Liver (tissue), 9 donors: ENCODE measurements around the gene NDC1. TPM values are rescaled to one million over a fixed set of nuclear protein-coding genes. Genes with fewer than 3 reads are reported as not detected.

Experiments
- DNase-seq: peaks from one replicate; pipeline ENCODE4 v3.0.0-alpha.2; 2017; ENCODE audit warnings: low spot score
- H3K27ac ChIP-seq, 2 donors: one replicate each; pipeline ENCODE4 v1.7.0; 2013; ENCODE audit warnings: inconsistent platforms in 2 of 2, low read length in 2 of 2, control low read depth in 1 of 2, low read depth in 1 of 2, mild to moderate bottlenecking in 1 of 2
- H3K27me3 ChIP-seq, 4 donors: one replicate each; pipeline versions ENCODE4 v1.6.1 to v1.7.0; 2013; ENCODE audit warnings: low read length in 3 of 4, inconsistent platforms in 1 of 4, mild to moderate bottlenecking in 1 of 4, moderate library complexity in 1 of 4; ENCODE audit not compliant: control insufficient read depth in 4 of 4, insufficient read depth in 4 of 4
- H3K36me3 ChIP-seq, 4 donors: one replicate each; pipeline versions ENCODE4 v1.6.1 to v1.7.0; 2013; ENCODE audit warnings: low read length in 3 of 4, mild to moderate bottlenecking in 3 of 4, low read depth in 1 of 4, moderate library complexity in 1 of 4; ENCODE audit not compliant: control insufficient read depth in 4 of 4, insufficient read depth in 3 of 4
- H3K4me1 ChIP-seq, 4 donors: one replicate each; pipeline versions ENCODE4 v1.6.1 to v1.7.0; 2013; ENCODE audit warnings: low read length in 3 of 4, mild to moderate bottlenecking in 3 of 4, moderate library complexity in 1 of 4; ENCODE audit not compliant: control insufficient read depth in 4 of 4, insufficient read depth in 4 of 4
- H3K4me3 ChIP-seq, 3 donors: one replicate each; pipeline versions ENCODE4 v1.6.1 to v1.7.0; 2013; ENCODE audit warnings: low read length in 3 of 3, control low read depth in 1 of 3, low read depth in 1 of 3, mild to moderate bottlenecking in 1 of 3
- H3K9ac ChIP-seq, 2 donors: one replicate each; pipeline ENCODE4 v1.7.0; 2013; ENCODE audit warnings: low read length in 2 of 2, mild to moderate bottlenecking in 2 of 2, moderate library complexity in 2 of 2, control low read depth in 1 of 2, low read depth in 1 of 2
- H3K9me3 ChIP-seq, 4 donors: one replicate each; pipeline versions ENCODE4 v1.6.1 to v1.7.0; 2013; ENCODE audit warnings: low read length in 3 of 4; ENCODE audit not compliant: control insufficient read depth in 4 of 4
- EGR1 ChIP-seq, 2 donors: IDR thresholded peaks; 2 replicates each; pipeline ENCODE4 v1.6.1; 2016 to 2018; ENCODE audit warnings: antibody characterized with exemption in 2 of 2, low read depth in 2 of 2
- FOXA1 ChIP-seq: IDR thresholded peaks from 2 replicates; pipeline ENCODE4 v1.6.1; 2016; ENCODE audit warnings: antibody characterized with exemption
- GABPA ChIP-seq, 2 donors: IDR thresholded peaks in 1 of 2; conservative IDR thresholded peaks in 1 of 2; 2 replicates each; pipeline ENCODE4 v1.6.1; 2016; ENCODE audit warnings: antibody characterized with exemption in 2 of 2, mild to moderate bottlenecking in 1 of 2, moderate library complexity in 1 of 2
- HNF4A ChIP-seq, 2 donors: conservative IDR thresholded peaks; 2 replicates each; pipeline ENCODE4 v1.6.1; 2016; ENCODE audit warnings: antibody characterized with exemption in 2 of 2, mild to moderate bottlenecking in 2 of 2
- HNF4G ChIP-seq: IDR thresholded peaks from 2 replicates; pipeline ENCODE4 v1.6.1; 2016; ENCODE audit warnings: antibody characterized with exemption
- JUND ChIP-seq, 2 donors: IDR thresholded peaks; 2 replicates each; pipeline ENCODE4 v1.6.1; 2016; ENCODE audit warnings: antibody characterized with exemption in 2 of 2
- NR2F2 ChIP-seq: IDR thresholded peaks from 2 replicates; pipeline ENCODE4 v1.6.1; 2016; ENCODE audit warnings: antibody characterized with exemption
- RXRA ChIP-seq, 2 donors: IDR thresholded peaks; 2 replicates each; pipeline ENCODE4 v1.6.1; 2017 to 2018; ENCODE audit warnings: antibody characterized with exemption in 2 of 2, mild to moderate bottlenecking in 1 of 2
- SP1 ChIP-seq: IDR thresholded peaks from 2 replicates; pipeline ENCODE4 v1.6.1; 2018; ENCODE audit warnings: antibody characterized with exemption, mild to moderate bottlenecking
- TAF1 ChIP-seq: conservative IDR thresholded peaks from 2 replicates; pipeline ENCODE4 v1.6.1; 2016; ENCODE audit warnings: antibody characterized with exemption, mild to moderate bottlenecking
- WGBS: extraction: QIAGEN DNeasy Blood & Tissue Kit; methylation state at CpG from one replicate; pipeline ENCODE4 v1.1.7; 2013; 5-methylcytosine and 5-hydroxymethylcytosine counted together
- polyA plus RNA-seq, 2 donors: library from polyadenylated mRNA; stranded (reverse) in 1 of 2; unstranded in 1 of 2; fragments of 200-250 nt in 1 of 2; fragments of >200 nt in 1 of 2; fragmentation: Nextera tagmentation in 1 of 2; extraction: Ambion mirVana in 1 of 2; gene quantifications; one replicate each; pipeline versions ENCODE4 v1.2.1 to v1.2.3, GENCODE V29; 2013 to 2015
- total RNA-seq, 2 donors: library from RNA; depleted of rRNA; stranded (reverse); fragments of >200 nt; gene quantifications; one replicate each; pipeline ENCODE4 v1.2.3, GENCODE V29; 2014
- TF ChIP-seq, protein P1 (sequence below): IDR thresholded peaks from 2 replicates; pipeline ENCODE4 v1.6.1; 2016; ENCODE audit warnings: antibody characterized with exemption, mild to moderate bottlenecking
- TF ChIP-seq, protein P2 (sequence below): IDR thresholded peaks from 2 replicates; pipeline ENCODE4 v1.6.1; 2016; ENCODE audit warnings: antibody characterized with exemption
- TF ChIP-seq, protein P3 (sequence below): fragments of 150-350 bp; IDR thresholded peaks from 2 replicates; pipeline ENCODE4 v1.5.1; 2017; ENCODE audit warnings: improper control_type of control experiment, low read depth, low read length; ENCODE audit not compliant: missing input control
- TF ChIP-seq, protein P4 (sequence below): IDR thresholded peaks from 2 replicates; pipeline ENCODE4 v1.6.1; 2016; ENCODE audit warnings: antibody characterized with exemption
- TF ChIP-seq, protein P5 (sequence below): IDR thresholded peaks from 2 replicates; pipeline ENCODE4 v1.6.1; 2016; ENCODE audit warnings: antibody characterized with exemption
- donor health status: healthy.
- donor health status: healthy.
- donor health status: healthy.
- donor health status: healthy.
- donor health status: healthy.

NDC1 gene
- total and polyA plus RNA-seq, 4 donors: 2.2 to 17.9 (median 5.8) TPM

DNA sequence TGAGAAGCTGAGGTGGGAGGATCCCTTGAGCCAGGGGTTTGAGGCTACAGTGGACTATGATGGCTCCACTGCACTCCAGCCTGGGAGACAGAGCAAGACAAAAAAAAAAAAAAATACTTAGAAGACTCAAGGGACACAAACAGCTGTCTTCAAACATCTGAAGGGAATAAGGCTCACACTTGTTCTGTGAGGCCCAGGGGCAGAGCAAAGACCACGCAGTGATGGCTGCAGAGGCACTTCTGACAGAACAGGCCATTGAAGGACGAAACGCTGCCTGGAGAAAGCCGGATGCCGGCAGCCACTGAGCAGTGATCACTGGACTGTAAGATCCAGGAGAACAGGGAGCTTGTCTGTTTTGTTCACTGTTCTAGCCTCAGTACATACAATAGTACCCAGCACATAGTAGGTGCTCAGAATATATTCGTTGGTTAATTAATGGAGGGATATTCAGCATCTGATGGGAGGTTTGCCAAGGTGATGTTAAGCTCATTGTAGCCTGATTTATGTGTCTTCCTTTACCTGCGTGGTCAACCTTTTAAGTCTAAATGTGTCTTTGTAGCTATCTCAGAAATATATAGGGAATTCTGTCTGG lies 12.1 kb upstream of the NDC1 start:
- DNase-seq: no peak
- TF ChIP-seq FOXA1 (no peak), EGR1 (IDR thresholded peaks at IDR 0.05; ENCODE audit: low read depth in 2 of 2) (no peak)
- H3K4me3 ChIP-seq: no peak overlapping the region
- H3K4me1 ChIP-seq: no peaks in the 10 kb centered on the region
- H3K36me3 ChIP-seq: peaks cover 7 to 35% (median 18%) of the 10 kb centered on the region in 4 donors
- H3K27me3 ChIP-seq: no peaks in the 10 kb centered on the region
- H3K9me3 ChIP-seq: no peaks in the 10 kb centered on the region
- 90% methylated on average over 7 of the region's 7 CpGs for WGBS
- no peak overlapping the region for H3K9ac ChIP-seq
- H3K27ac ChIP-seq: no peak overlapping the region

DNA sequence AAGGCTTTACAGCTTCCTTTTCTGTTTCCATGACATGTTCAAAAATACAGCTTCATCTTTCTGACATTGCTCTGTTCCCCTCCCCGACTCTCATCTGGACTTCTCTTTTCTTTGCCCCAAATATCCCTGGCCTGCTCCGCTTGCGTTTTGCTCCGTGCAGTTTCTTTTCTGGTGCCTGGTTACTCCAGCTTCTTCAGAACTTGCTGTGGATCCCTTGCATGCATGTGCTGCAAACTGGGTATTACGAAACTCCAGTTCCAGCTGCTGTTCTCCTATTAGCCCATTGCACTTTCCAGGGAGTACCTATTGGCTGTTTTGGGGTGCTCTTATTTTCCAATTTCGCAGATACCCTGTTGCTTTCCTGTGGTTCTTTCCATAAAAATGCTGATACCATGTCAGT lies 9.9 kb upstream of the NDC1 start:
- Histone ChIP-seq H3K27me3 (no peaks in the 10 kb centered on the region), H3K9me3 (peaks cover 0 to 4% (median under 1%) of the 10 kb centered on the region in 4 donors), H3K36me3 (peaks cover 3 to 16% (median 9%) of the 10 kb centered on the region in 4 donors), H3K4me3 (no peak overlapping the region), H3K27ac (no peak overlapping the region), H3K9ac (no peak overlapping the region), H3K4me1 (no peaks in the 10 kb centered on the region)
- no peak for TF ChIP-seq HNF4G
- no peak for TF ChIP-seq NR2F2
- TF ChIP-seq JUND (IDR thresholded peaks at IDR 0.05): no peak
- TF ChIP-seq, protein P1, sequence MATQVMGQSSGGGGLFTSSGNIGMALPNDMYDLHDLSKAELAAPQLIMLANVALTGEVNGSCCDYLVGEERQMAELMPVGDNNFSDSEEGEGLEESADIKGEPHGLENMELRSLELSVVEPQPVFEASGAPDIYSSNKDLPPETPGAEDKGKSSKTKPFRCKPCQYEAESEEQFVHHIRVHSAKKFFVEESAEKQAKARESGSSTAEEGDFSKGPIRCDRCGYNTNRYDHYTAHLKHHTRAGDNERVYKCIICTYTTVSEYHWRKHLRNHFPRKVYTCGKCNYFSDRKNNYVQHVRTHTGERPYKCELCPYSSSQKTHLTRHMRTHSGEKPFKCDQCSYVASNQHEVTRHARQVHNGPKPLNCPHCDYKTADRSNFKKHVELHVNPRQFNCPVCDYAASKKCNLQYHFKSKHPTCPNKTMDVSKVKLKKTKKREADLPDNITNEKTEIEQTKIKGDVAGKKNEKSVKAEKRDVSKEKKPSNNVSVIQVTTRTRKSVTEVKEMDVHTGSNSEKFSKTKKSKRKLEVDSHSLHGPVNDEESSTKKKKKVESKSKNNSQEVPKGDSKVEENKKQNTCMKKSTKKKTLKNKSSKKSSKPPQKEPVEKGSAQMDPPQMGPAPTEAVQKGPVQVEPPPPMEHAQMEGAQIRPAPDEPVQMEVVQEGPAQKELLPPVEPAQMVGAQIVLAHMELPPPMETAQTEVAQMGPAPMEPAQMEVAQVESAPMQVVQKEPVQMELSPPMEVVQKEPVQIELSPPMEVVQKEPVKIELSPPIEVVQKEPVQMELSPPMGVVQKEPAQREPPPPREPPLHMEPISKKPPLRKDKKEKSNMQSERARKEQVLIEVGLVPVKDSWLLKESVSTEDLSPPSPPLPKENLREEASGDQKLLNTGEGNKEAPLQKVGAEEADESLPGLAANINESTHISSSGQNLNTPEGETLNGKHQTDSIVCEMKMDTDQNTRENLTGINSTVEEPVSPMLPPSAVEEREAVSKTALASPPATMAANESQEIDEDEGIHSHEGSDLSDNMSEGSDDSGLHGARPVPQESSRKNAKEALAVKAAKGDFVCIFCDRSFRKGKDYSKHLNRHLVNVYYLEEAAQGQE: no peak
- no peak for TF ChIP-seq TAF1
- no peak for TF ChIP-seq FOXA1
- no peak for TF ChIP-seq HNF4A (conservative IDR thresholded peaks at IDR 0.05)
- no peak for TF ChIP-seq RXRA (IDR thresholded peaks at IDR 0.05)
- 87% methylated on average over 6 of the region's 6 CpGs for WGBS
- no peak for DNase-seq

DNA sequence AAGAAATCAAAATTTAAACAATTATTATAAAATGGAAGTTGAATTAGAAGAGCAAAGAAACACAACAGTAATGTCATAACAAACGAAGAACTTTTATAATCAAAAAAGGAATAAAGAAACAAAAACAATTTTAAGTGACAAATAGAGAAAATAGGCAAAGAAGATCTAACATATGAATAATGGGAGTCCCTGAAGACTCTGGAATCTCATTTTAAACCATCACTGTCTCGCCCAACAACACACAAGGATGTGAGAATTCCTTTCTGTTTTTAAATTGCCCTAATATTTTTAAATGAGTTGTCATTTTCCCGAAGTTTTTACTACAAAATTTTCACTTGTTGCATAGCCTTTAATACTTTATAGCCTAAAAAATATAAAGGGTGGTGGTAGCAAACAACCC lies 4.3 kb upstream of the NDC1 start:
- 79% methylated on average over 3 of the region's 3 CpGs for WGBS
- TF ChIP-seq, protein P1: no peak
- TF ChIP-seq, protein P2, sequence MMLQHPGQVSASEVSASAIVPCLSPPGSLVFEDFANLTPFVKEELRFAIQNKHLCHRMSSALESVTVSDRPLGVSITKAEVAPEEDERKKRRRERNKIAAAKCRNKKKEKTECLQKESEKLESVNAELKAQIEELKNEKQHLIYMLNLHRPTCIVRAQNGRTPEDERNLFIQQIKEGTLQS: no peak
- no peak for TF ChIP-seq RXRA (IDR thresholded peaks at IDR 0.05)
- no peak for TF ChIP-seq JUND (IDR thresholded peaks at IDR 0.05)
- no peak for TF ChIP-seq EGR1 (IDR thresholded peaks at IDR 0.05; ENCODE audit: low read depth in 2 of 2)
- TF ChIP-seq GABPA (IDR thresholded peaks at IDR 0.05 in 1 of 2, conservative IDR thresholded peaks at IDR 0.05 in 1 of 2): no peak
- TF ChIP-seq FOXA1: no peak
- no peak for TF ChIP-seq HNF4A (conservative IDR thresholded peaks at IDR 0.05)
- TF ChIP-seq, protein P3, sequence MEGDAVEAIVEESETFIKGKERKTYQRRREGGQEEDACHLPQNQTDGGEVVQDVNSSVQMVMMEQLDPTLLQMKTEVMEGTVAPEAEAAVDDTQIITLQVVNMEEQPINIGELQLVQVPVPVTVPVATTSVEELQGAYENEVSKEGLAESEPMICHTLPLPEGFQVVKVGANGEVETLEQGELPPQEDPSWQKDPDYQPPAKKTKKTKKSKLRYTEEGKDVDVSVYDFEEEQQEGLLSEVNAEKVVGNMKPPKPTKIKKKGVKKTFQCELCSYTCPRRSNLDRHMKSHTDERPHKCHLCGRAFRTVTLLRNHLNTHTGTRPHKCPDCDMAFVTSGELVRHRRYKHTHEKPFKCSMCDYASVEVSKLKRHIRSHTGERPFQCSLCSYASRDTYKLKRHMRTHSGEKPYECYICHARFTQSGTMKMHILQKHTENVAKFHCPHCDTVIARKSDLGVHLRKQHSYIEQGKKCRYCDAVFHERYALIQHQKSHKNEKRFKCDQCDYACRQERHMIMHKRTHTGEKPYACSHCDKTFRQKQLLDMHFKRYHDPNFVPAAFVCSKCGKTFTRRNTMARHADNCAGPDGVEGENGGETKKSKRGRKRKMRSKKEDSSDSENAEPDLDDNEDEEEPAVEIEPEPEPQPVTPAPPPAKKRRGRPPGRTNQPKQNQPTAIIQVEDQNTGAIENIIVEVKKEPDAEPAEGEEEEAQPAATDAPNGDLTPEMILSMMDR: no peak
- no peak for TF ChIP-seq NR2F2
- TF ChIP-seq, protein P4, sequence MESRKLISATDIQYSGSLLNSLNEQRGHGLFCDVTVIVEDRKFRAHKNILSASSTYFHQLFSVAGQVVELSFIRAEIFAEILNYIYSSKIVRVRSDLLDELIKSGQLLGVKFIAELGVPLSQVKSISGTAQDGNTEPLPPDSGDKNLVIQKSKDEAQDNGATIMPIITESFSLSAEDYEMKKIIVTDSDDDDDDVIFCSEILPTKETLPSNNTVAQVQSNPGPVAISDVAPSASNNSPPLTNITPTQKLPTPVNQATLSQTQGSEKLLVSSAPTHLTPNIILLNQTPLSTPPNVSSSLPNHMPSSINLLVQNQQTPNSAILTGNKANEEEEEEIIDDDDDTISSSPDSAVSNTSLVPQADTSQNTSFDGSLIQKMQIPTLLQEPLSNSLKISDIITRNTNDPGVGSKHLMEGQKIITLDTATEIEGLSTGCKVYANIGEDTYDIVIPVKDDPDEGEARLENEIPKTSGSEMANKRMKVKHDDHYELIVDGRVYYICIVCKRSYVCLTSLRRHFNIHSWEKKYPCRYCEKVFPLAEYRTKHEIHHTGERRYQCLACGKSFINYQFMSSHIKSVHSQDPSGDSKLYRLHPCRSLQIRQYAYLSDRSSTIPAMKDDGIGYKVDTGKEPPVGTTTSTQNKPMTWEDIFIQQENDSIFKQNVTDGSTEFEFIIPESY: no peak
- TF ChIP-seq, protein P5, sequence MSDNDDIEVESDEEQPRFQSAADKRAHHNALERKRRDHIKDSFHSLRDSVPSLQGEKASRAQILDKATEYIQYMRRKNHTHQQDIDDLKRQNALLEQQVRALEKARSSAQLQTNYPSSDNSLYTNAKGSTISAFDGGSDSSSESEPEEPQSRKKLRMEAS: no peak
- no peak for TF ChIP-seq SP1
- TF ChIP-seq TAF1: no peak
- TF ChIP-seq HNF4G: no peak

More for the DNA sequence above, 4.3 kb upstream of the NDC1 start:
- Histone ChIP-seq H3K4me3 (no peak overlapping the region), H3K9me3 (peaks cover 0 to 5% (median 2%) of the 10 kb centered on the region in 4 donors), H3K9ac (no peak overlapping the region), H3K36me3 (no peaks in the 10 kb centered on the region), H3K27me3 (no peaks in the 10 kb centered on the region), H3K27ac (no peak overlapping the region), H3K4me1 (peaks cover 0 to 10% (median 1%) of the 10 kb centered on the region in 4 donors)
- no peak for DNase-seq
